ENCODE results near the gene BCR.

GRCh38 chr22:23275751-23276150 is 95.4 kb downstream of the BCR start:
- TF ChIP-seq CTCF (IDR thresholded peaks at IDR 0.05) (no peak), POLR2A (IDR thresholded peaks at IDR 0.05) (no peak)
